AG20443 (cell line): ENCODE results near the gene E2F4.
A peak's percentile ranks its signal among the peaks of the same experiment; 100 is the strongest.

Experiments
- DNase-seq: peaks from one replicate; pipeline ENCODE4 v3.0.0; 2012; ENCODE audit warnings: low spot score, mixed read lengths

E2F4 gene

DNA sequence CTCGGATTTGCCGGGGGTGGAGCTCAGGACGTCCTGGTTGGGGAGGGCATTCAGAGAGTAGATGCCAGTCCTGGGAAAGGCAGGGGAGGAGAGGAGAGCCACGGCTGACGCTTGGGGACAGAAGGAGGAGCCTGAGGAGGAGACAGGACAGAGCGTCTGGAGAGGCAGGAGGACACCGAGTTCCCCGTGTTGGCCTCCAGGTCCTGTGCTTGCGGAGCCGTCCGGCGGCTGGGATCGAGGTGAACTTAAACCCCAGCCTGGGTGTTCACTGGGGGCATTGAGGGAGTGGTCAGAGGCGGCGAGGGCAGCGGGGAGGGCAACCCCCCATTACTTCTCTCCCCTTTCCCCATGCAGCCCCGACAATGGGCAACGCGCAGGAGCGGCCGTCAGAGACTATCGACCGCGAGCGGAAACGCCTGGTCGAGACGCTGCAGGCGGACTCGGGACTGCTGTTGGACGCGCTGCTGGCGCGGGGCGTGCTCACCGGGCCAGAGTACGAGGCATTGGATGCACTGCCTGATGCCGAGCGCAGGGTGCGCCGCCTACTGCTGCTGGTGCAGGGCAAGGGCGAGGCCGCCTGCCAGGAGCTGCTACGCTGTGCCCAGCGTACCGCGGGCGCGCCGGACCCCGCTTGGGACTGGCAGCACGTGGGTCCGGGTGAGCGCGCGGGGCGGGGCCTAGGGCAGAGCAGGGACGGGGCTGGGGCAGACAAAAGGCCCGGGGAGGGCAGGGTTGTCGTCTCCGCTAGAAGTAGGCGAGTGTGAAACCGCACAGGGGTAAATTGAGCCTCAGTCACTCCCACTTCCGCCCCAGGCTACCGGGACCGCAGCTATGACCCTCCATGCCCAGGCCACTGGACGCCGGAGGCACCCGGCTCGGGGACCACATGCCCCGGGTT is 17.9 kb upstream of the E2F4 start:
- DNase-seq: peak; percentile 86

- DNase-seq: no peak
These were observed 17.2 kb upstream of the E2F4 start for GRCh38 chr16:67174706-67175231.

- no peak for DNase-seq
These were observed 15.3 kb upstream of the E2F4 start for GRCh38 chr16:67176662-67177061.

GRCh38 chr16:67177743-67178699 is 13.9 kb upstream of the E2F4 start:
- peak; percentile 72 for DNase-seq

DNA sequence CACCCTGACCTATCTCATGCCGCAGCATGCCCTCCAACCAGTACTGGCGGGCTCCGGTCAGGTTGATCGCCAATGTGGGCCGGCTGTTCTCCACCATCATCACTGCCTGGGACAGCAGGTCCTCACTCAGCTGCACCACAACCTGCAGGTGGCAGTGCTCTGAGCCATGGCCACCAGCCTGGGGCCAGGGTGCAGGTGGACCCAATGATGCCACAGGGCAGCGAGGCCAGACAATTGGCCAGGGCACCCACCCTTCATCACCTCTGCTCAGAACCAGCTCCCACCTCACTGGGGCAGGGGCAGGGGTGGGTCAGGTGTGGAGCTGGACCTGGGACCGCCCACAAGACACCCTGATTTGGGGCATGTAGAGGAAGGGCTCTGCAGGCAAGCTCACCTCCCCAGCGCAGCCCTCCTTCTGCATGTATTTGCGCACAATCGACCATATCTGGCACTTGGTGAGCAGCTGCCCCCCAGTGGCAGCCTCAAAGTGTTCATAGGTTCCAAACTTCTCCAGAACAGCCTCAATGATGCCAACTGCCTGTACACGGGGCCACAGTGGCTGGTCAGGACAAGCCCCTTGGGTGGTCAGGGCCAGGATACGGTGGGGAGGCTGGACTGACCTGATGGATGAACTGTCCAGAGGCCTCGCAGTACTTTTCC is 12.4 kb upstream of the E2F4 start:
- no peak for DNase-seq

DNA sequence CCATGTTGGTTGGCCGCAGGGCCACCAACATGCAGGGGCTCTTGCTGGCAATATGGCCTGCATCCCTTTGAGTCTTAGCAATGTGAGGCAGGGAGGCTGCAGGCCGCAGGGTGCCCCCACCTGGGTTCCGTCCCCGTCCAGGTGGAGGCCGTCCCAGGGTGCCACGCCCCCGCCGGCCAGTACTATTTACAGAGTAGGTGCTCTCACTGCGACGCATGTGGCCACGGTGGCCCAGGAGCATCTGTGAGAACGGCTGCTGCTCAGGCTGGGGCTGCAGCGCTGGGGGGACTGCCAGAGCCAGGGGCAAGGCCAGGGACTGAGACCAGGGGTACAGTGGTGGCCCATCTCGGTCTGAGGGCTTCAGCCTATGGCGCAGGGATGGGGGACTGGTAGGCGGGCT is 11.8 kb upstream of the E2F4 start:
- no peak for DNase-seq

DNA sequence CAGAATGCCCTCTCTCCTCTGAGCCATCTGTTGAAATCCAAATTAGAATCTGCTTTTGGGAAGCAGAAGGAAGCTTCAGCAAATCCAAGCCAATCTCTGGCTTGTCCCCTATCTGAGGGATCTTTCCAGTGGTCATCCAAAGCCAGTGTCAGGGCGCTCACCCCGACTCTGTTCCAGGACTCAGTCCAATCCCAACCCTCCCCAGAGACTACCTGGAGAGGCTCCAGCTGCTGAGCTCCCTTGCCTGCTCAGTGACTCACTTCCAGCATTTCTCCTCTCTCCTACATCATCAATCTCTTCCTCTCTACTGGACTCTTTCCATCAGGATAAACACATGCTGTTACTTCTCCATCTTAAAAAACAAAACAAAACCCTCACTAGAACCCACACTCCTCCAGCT is 10.6 kb upstream of the E2F4 start:
- peak; percentile 48 for DNase-seq

- no peak for DNase-seq
These were observed 9.7 kb upstream of the E2F4 start for GRCh38 chr16:67182288-67182687.

- no peak for DNase-seq
These were observed 8.7 kb upstream of the E2F4 start for GRCh38 chr16:67183284-67183626.

DNA sequence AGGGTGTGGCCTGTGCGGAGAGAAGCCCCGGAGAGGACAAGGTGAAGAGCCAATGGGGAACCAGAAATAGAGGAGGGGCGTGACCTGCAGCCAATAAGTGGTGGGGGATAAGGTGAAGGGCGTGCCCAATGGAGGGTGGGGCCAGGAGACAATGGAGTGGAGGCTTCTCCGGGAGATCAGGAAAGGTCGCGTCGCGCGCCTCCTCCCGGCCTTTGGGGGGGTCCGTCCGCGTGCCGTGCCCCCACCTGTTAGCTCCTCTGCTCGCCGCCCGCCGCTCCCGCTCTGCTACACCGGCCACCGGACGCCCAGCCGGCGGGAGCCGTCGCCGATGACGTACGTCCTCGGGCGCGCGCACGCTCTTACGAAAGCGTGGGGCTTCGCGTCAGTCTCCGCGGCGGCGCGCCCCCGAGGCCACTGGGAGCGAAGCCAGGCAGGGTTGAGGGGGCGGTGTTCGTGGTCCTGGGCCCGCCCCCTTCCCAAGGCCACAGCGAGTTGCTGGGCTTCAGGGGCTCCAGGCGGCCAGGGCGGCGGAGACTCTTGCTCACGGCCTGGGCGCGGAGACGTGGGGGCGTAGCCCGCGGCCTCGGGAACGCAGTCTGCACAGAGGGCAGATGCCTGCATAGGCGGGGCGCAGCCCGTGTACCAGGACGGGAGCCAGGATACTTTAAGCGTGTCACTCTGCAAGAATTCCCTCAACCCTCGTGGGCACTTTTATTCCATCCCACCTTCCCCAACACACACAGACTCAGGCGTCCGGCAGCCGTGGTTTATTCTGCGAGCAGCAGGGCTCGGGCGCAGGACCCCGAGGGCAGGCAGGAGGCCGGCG is 8.1 kb upstream of the E2F4 start, which contains the start of gene MATCAP1:
MATCAP1 (minus strand) TSS at position 337 of the 826 bp plus-strand sequence. CDS start 3,353 bp downstream, outside the sequence.
- peak; percentile 98 for DNase-seq

DNA sequence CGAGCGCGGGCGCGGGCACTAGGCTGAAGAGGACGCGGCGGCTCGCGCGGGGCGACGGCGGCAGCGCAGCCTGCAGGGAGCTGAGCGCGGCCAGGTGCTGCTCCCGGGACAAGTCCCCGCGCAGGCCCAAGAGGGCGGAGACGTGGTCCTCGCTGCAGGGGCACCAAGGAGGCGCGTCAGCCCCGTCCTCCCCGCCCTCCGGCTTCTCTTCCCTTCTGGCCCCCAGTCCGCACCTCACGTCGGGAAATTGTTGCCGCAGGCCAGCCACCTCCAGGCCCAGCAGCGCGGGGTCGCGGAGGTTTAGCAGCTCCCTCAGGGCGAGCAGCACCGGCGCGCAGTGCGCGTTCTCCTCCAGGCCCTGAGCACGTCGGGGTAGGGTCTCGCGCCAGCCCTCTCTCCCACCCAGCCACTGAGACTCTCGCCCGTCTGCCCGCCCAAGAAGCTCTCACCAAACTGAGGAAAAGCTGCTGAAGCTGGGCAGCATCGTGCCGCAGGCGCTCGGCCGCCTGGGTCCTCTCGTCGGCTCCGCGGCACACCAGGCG is 7.4 kb upstream of the E2F4 start:
- no peak for DNase-seq

DNA sequence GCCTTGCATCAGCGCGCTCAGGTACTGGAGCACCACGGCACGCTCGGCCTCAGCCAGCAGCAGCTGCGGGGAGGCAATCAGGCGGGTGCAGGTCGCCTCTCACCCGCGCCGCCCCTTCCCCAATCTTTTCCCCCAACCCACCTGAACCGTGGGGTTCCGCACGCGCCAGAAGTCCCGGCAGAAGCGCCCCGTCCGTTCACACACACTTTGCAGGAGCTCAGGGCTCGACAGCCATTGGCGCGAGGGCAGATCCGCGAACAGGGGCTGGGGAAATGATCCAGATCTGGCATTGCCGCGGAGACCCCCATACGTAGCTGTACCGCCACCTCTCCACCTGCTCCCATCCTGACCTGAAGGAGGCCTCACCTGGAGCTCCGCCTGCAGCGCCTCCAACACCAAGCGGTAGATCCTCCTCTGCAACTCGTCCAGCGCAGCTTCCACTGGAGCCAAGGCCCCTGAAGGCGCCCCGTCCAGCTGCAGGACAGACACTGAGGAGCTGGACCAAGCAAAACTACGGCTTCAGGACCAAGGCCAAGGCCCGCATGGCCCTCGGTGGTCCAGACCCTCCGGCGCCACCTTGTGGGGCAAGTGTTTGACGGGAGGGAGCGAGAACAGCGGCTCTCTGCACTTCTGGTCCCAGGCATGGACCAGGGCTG is 6.8 kb upstream of the E2F4 start:
- DNase-seq: peak; percentile 87

DNA sequence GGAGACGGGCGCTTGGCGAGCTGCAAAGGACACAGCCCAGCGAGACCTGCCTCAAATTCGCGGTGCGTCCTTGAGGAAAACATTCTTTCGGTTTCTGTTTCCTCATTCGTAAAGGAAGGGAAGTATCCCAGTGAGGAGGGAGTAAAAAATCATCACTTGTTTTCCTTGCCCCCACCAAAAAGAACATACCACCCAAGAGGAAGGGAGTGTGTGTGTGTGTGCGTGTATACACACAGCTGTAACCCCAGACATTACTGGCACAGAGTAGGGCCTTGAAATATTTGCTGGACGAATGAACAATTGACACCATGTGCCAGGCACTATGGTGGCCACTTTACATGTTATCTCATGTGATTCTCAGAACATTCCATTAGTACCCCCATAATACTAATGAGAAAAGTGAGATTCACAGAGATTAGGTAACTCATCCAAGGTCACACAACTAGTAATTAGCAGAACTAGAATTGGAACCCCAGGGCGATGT is 6.3 kb upstream of the E2F4 start:
- DNase-seq: no peak

DNA sequence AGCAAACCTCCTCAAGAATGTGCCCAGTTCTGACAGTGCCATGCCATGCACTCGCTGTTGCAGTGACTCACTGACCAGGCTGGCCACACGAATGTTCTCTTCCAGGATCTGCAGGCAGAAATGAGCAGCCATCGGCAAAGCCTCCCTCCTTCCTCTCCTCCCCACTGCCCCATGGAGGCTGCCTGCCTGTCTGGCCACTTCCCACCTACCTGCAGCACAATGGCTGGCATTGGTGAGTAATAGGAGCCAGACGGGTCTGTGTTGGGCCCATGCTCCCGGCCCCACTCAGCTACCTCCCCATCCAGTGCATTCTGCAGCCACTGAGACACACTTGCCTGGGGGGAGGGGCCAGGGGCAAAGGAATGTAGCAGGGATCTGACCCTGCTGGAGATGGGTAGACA is 5.4 kb upstream of the E2F4 start:
- DNase-seq: no peak

DNA sequence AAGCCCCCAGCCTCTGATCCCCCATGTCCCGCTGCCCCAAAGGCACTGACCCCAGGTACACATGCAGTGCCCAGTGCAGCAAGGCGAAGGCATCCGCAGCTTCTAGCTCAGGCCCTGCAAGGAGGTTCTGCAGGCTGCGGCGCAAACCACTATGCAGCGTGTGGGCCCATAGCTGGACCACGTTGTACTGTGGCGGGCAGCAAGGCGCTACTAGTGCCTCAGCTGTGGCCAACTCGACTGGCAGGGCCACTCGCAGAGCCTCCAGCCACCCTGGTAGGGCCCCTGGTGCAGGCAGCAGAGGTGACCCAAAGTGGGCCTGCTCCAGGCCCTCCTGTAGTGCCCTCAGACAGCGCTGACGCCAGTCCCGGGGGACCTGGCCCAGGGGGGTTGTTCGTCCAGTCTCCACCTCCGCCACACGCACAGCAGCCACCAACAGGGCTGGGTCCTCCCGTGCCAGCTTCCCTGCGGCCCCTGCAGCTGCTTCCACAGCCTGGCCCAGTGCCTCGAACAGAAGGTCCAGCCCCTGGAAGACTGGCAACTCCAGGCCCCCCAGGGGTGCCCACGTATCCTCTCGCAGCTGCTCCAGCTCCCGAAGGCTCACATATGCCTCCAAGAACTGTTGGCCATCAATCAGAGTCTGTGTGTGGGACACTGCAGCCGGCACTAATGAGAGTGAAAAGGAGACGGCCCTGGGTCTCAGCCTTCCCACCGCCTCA is 4.6 kb upstream of the E2F4 start:
- no peak for DNase-seq

DNA sequence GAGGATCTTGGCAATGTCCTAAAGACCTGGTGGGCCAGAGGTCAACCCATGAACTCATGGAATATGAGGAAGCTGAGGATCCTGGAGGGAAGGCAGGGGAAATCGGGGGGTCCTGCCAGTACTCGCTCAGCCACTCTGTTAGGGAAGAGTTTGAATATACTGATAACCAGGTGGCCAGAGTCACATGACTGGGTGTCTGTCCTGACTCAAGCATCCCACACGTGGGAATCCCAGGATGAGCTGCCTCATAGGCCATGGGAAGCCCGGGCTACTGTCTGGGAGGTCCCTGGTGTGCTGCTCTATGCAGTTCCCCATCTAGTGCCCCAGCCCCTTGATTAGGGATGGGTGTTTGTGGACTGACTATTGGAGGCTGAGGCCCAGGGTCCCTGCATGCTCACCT is 3.6 kb upstream of the E2F4 start:
- no peak for DNase-seq

DNA sequence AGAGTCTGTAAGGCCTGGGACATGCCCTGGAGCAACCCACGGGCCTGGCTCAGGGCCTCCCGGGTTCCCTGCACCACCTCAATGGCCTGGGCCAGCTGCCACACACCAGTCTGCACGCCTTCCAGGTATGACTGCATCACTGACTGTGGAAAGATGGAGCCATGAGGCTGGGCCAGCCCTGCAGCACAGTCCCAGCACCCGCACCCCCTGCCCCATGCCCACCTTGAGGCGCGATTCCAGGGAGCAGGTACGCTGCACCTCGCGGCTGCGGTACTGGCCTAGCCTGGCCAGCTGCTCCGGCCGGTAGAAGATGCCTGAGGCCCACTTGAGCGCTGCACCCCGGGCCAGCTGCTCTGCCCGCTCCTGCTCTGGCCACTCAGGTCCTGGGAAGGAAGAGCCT is 3.2 kb upstream of the E2F4 start:
- no peak for DNase-seq

DNA sequence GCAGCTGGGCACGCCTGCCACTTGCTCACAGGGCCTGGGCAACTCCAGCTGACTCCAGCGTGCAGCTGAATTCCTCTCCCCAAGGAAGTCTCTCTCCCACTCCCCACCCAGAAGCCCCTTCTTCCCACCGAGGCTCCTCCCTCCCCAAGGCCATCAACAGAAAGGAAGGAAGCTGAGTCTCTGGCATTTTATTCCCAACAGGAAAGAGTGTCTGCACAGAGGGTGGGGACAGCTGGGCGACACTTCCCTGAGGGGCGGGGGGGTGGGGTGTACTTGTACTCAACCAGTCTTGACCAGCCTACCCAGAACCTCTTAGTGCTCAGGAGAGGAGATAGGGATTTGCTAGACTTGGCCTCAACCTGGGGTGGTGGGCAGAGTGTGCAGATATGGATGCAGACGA is 1.9 kb upstream of the E2F4 start, which contains the start of gene EXOC3L1:
EXOC3L1 (minus strand) TSS at position 96 of the 400 bp plus-strand sequence. CDS start 460 bp downstream, outside the sequence.
- DNase-seq: no peak
